MM.1S (cell line): ENCODE measurements around the gene CYB5R3.

Experiments
- DNase-seq: peaks from one replicate; pipeline ENCODE4 v3.0.0-alpha.2; 2015
- H2AFZ ChIP-seq: fragments of 300-600 bp; sonication (generic); 2 replicates; pipeline ENCODE4 v1.6.0; 2016; ENCODE audit warnings: antibody characterized with exemption, low read length
- H3F3A ChIP-seq: fragments of 300-600 bp; sonication (generic); 2 replicates; pipeline ENCODE4 v1.6.1; 2016; ENCODE audit warnings: mild to moderate bottlenecking, antibody characterized with exemption, low read length, moderate library complexity, mixed read lengths; ENCODE audit not compliant: insufficient read depth
- H3K27ac ChIP-seq: fragments of 300-600 bp; sonication (generic); 2 replicates; pipeline ENCODE4 v1.5.1; 2016; ENCODE audit warnings: mild to moderate bottlenecking, low read length
- H3K27me3 ChIP-seq: fragments of 300-600 bp; sonication (generic); replicated peaks from 2 replicates; pipeline ENCODE4 v1.6.0; 2016; ENCODE audit warnings: low read length; ENCODE audit not compliant: insufficient read depth
- H3K36me3 ChIP-seq: fragments of 300-600 bp; sonication (generic); replicated peaks from 2 replicates; pipeline ENCODE4 v1.6.1; 2016; ENCODE audit warnings: mild to moderate bottlenecking, low read length, mixed read lengths; ENCODE audit not compliant: insufficient read depth
- H3K4me1 ChIP-seq: fragments of 300-600 bp; sonication (generic); 2 replicates; pipeline ENCODE4 v1.6.1; 2016; ENCODE audit warnings: low read length, mixed read lengths
- H3K4me2 ChIP-seq: fragments of 300-600 bp; sonication (generic); 2 replicates; pipeline ENCODE4 v1.6.0; 2016; ENCODE audit warnings: low read depth, low read length
- H3K4me3 ChIP-seq: fragments of 300-600 bp; sonication (generic); 2 replicates; pipeline ENCODE4 v1.5.1; 2016; ENCODE audit warnings: low read length, mixed read lengths
- H3K79me2 ChIP-seq: fragments of 300-600 bp; sonication (generic); 2 replicates; pipeline ENCODE4 v1.6.1; 2016; ENCODE audit warnings: mixed run types, low read length, mixed read lengths
- H3K9ac ChIP-seq: fragments of 300-600 bp; sonication (generic); 2 replicates; pipeline ENCODE4 v1.6.1; 2016; ENCODE audit warnings: low read length, mixed read lengths
- H3K9me2 ChIP-seq: fragments of 300-600 bp; sonication (generic); replicated peaks from 2 replicates; pipeline ENCODE4 v1.6.1; 2016; ENCODE audit warnings: mild to moderate bottlenecking, low read length, mixed read lengths; ENCODE audit not compliant: insufficient read depth
- H3K9me3 ChIP-seq: fragments of 300-600 bp; sonication (generic); replicated peaks from 2 replicates; pipeline ENCODE4 v1.6.1; 2016; ENCODE audit warnings: mild to moderate bottlenecking, low read length, mixed read lengths; ENCODE audit not compliant: insufficient read depth
- H4K20me1 ChIP-seq: fragments of 300-600 bp; sonication (generic); 2 replicates; pipeline ENCODE4 v1.6.1; 2016; ENCODE audit warnings: mild to moderate bottlenecking, low read length, moderate library complexity, mixed read lengths; ENCODE audit not compliant: insufficient read depth
- EZH2 ChIP-seq: fragments of 300-600 bp; sonication (generic); optimal IDR thresholded peaks from 2 replicates; pipeline ENCODE3; 2017; ENCODE audit warnings: low read depth, mild to moderate bottlenecking, antibody characterized with exemption, low read length, mixed read lengths
- EZH2phosphoT487 ChIP-seq: fragments of 300-600 bp; sonication (generic); IDR thresholded peaks from 2 replicates; pipeline ENCODE4 v1.6.1; 2018; ENCODE audit warnings: antibody characterized with exemption, low read length
- TF ChIP-seq, protein P1 (sequence below): fragments of 300-600 bp; sonication (generic); IDR thresholded peaks from 2 replicates; pipeline ENCODE4 v1.5.1; 2016; ENCODE audit warnings: antibody characterized with exemption, low read length, mixed read lengths

Gene CYB5R3

GRCh38 chr22:42612336-42612735, 36.9 kb downstream of the CYB5R3 start:
- Histone ChIP-seq H4K20me1 (peaks cover 18% of the 10 kb centered on the region), H3K27ac (no peak overlapping the region), H3K4me2 (0 out of 2 replicates have a peak overlapping the region, but pooled peaks have one; percentile 80), H3K9ac (no peak overlapping the region), H3F3A (peaks cover 16% of the 10 kb centered on the region), H3K9me3 (no peaks in the 10 kb centered on the region), H2AFZ (no peak overlapping the region), H3K4me3 (no peak overlapping the region), H3K27me3 (no peaks in the 10 kb centered on the region), H3K4me1 (peaks cover 8% of the 10 kb centered on the region), H3K79me2 (peaks cover 70% of the 10 kb centered on the region), H3K9me2 (no peaks in the 10 kb centered on the region), H3K36me3 (no peaks in the 10 kb centered on the region; the same call in 1 of the 2 replicates)
- DNase-seq = no peak
- no peak for TF ChIP-seq EZH2phosphoT487
- TF ChIP-seq, protein P1, sequence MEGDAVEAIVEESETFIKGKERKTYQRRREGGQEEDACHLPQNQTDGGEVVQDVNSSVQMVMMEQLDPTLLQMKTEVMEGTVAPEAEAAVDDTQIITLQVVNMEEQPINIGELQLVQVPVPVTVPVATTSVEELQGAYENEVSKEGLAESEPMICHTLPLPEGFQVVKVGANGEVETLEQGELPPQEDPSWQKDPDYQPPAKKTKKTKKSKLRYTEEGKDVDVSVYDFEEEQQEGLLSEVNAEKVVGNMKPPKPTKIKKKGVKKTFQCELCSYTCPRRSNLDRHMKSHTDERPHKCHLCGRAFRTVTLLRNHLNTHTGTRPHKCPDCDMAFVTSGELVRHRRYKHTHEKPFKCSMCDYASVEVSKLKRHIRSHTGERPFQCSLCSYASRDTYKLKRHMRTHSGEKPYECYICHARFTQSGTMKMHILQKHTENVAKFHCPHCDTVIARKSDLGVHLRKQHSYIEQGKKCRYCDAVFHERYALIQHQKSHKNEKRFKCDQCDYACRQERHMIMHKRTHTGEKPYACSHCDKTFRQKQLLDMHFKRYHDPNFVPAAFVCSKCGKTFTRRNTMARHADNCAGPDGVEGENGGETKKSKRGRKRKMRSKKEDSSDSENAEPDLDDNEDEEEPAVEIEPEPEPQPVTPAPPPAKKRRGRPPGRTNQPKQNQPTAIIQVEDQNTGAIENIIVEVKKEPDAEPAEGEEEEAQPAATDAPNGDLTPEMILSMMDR = no peak

- Histone ChIP-seq H3K27ac (no peak overlapping the region), H3K9me3 (no peaks in the 10 kb centered on the region), H2AFZ (no peak overlapping the region), H3F3A (peaks cover 15% of the 10 kb centered on the region), H3K9ac (no peak overlapping the region), H3K4me3 (no peak overlapping the region), H3K79me2 (peaks cover 83% of the 10 kb centered on the region), H3K4me2 (no peak overlapping the region), H3K4me1 (peaks cover 8% of the 10 kb centered on the region), H3K9me2 (no peaks in the 10 kb centered on the region), H4K20me1 (peaks cover 21% of the 10 kb centered on the region), H3K36me3 (no peaks in the 10 kb centered on the region; the same call in 1 of the 2 replicates), H3K27me3 (no peaks in the 10 kb centered on the region)
- no peak for DNase-seq
- TF ChIP-seq EZH2phosphoT487 = no peak
- TF ChIP-seq EZH2 = no peak
Measured at GRCh38 chr22:42611051-42611450, 38.1 kb downstream of the CYB5R3 start.

- no peak for DNase-seq
- Histone ChIP-seq H3K9me3 (no peaks in the 10 kb centered on the region), H3K27ac (no peak overlapping the region), H3K9me2 (no peaks in the 10 kb centered on the region), H3K36me3 (no peaks in the 10 kb centered on the region; the same call in 1 of the 2 replicates), H2AFZ (no peak overlapping the region), H3K79me2 (peaks cover 92% of the 10 kb centered on the region), H3K27me3 (no peaks in the 10 kb centered on the region), H3K4me1 (peaks cover 8% of the 10 kb centered on the region), H3K4me3 (no peak overlapping the region), H3K9ac (no peak overlapping the region), H3K4me2 (no peak overlapping the region), H4K20me1 (peaks cover 21% of the 10 kb centered on the region), H3F3A (peaks cover 7% of the 10 kb centered on the region; the same call in 1 of the 2 replicates)
- TF ChIP-seq EZH2phosphoT487 (no peak), EZH2 (no peak)
- TF ChIP-seq, protein P1 = no peak
Measured at GRCh38 chr22:42610186-42610585, 39.0 kb downstream of the CYB5R3 start.

DNA sequence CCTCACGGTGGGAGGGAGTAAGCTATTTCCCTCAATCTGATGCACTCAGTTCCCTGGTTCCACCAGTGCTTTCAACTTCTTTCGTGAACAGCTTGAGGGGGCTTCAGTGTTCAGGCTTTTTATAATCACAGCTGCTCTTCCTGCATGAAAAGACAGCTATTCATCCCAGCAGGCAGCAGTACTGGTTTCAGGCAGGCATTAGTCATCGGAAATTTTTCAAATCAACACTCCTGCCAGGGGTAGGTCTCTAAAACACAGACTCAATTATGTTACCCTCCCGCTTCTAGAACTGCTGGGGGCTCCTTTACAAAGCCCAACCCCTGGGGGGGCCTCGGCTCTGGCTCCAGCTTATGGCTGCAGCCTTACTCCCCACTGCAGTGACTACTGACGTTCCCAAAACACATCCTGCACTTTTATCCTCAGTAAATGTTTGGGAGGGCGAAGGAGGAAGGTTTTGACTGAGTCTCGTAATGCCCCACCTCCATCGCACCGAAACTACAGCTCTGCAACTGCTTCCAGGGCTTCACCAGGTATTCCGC, 40.3 kb downstream of the CYB5R3 start:
- TF ChIP-seq EZH2phosphoT487 = no peak
- TF ChIP-seq, protein P1 = no peak
- no peak for TF ChIP-seq EZH2
- Histone ChIP-seq H3K4me3 (no peak overlapping the region), H3K79me2 (peaks cover 100% of the 10 kb centered on the region), H3K27me3 (no peaks in the 10 kb centered on the region), H3F3A (peaks cover under 1% of the 10 kb centered on the region; the same call in 1 of the 2 replicates), H3K4me2 (no peak overlapping the region), H3K9me2 (no peaks in the 10 kb centered on the region), H3K9me3 (no peaks in the 10 kb centered on the region), H3K9ac (no peak overlapping the region), H4K20me1 (peaks cover 28% of the 10 kb centered on the region), H2AFZ (no peak overlapping the region), H3K4me1 (peaks cover 8% of the 10 kb centered on the region), H3K27ac (no peak overlapping the region), H3K36me3 (no peaks in the 10 kb centered on the region; the same call in 1 of the 2 replicates)
- DNase-seq = no peak
